ENCODE measurements around the gene NSUN6.
"Not testable (repeated sequence)": the region's sequence is repeated elsewhere in the genome, so short reads cannot be mapped to it uniquely, and the experiment has no call there.

The NSUN6 gene

DNA sequence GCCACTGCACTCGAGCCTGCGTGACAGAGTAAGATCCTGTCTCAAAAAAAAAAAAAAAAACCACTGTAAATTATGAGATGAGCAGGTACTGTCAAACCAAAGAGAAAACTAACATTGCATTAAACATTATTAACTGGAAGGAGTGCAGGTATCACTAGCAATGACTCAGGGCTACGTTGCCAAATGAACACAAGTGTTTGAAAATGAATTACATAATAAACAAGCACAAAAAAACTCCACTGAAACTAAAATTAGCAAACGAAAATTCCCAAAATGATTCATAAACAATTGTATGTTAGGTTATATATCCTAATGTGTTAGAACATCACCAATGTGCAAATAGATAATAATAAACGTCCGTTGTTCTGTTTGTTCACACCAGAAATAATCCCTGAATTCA lies 42.8 kb downstream of the NSUN6 start:
- no peak overlapping the region for H3K4me3 ChIP-seq (ENCODE audit: low read length)
- DNase-seq (ENCODE audit: low read depth): peak; percentile 81
- TF ChIP-seq, protein P1, sequence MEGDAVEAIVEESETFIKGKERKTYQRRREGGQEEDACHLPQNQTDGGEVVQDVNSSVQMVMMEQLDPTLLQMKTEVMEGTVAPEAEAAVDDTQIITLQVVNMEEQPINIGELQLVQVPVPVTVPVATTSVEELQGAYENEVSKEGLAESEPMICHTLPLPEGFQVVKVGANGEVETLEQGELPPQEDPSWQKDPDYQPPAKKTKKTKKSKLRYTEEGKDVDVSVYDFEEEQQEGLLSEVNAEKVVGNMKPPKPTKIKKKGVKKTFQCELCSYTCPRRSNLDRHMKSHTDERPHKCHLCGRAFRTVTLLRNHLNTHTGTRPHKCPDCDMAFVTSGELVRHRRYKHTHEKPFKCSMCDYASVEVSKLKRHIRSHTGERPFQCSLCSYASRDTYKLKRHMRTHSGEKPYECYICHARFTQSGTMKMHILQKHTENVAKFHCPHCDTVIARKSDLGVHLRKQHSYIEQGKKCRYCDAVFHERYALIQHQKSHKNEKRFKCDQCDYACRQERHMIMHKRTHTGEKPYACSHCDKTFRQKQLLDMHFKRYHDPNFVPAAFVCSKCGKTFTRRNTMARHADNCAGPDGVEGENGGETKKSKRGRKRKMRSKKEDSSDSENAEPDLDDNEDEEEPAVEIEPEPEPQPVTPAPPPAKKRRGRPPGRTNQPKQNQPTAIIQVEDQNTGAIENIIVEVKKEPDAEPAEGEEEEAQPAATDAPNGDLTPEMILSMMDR (IDR thresholded peaks at IDR 0.05; ENCODE audit: insufficient read depth, low read depth, low read length, missing control alignments): no peak

DNA sequence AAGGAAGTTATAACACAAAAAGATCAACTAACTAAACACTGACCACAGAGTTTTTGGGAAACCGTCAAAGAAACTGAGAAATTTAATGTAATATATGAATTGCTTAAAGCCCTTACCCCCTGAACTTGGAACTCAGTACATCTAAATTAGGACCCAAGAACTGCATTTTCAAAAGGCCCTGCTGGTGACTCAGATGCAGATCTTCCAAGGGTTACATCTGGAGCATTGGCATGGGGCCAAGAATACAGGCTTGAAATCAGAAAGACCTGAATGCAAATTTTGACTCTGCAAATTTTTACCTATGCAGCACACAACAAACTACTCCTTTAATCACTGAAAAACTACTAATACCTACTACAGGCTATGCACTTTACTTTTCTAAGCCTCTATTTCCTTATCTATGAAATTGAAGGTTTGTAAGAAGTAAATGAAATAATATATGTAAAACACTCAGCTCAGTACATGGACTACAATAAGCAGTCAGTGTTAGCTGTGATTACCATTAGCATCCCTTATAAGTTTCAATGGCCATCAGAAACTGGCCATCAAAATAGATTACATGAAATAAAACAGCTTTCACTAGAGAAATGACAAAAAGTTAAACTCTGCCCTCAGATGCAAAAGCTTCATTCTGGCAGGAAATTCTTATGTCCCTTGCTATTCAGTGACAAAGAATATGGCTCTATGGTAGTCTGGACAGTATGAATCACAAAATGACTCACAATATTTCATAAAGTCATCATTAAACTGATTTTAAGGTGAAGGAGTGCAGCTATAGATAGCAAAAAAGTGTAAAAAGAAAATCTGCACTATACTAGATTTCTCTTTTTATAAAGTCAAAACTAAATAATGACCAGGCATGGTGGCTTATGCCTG lies 43.6 kb downstream of the NSUN6 start:
- no peak overlapping the region for H3K4me3 ChIP-seq (ENCODE audit: low read length)
- DNase-seq (ENCODE audit: low read depth): peak; percentile 89
- TF ChIP-seq, protein P1 (IDR thresholded peaks at IDR 0.05; ENCODE audit: insufficient read depth, low read depth, low read length, missing control alignments): no peak

DNA sequence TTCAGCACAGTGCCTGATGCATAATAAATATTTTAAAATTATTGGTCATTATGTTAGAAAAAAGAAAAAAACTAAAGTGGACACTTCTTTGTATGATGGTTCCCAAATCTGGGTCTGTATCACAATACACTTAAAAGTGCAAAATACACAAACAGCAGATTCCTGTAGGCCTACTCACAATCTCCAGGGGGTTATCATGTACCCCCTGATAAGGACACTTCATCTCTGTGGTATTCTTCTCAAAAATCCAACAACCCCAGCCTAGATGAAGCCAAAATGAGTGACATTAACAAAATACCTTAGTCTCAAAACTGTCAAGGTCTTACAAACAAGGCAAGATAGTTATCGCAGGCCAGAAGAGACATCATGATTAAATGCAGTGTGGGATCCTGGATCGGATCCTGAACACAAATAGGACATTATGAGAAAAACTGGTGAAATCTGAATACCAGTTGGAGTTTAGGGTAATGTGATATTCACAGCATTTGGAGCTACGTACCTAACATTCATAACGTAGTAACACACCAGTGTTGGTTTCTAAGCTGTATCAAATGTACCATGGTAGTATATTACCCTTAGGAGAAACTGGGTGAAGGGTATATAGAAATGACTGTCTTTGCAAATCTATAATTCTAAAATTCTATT lies 45.2 kb downstream of the NSUN6 start:
- H3K4me3 ChIP-seq (ENCODE audit: low read length): no peak overlapping the region
- TF ChIP-seq, protein P1 (IDR thresholded peaks at IDR 0.05; ENCODE audit: insufficient read depth, low read depth, low read length, missing control alignments): no peak
- no peak for DNase-seq (ENCODE audit: low read depth)

DNA sequence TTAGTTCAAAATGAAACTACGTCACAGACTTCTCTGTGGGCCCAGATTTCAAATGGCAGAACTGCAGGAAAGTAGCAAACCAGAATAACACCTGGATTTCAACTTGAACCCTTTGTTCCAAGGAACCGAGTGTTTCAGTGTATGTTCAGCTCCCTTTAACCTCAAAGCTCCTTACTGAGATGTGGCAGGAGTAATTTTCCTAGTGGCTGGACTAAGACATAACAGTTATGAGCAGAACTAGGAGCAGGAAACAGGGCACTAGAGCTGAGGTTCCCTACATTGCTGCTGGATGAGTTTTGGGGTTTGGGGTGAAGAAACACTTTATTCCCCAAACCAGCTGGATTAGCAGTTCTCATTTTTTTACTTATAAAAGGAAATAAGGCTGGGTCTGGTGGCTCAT lies 50.1 kb downstream of the NSUN6 start:
- TF ChIP-seq, protein P1 (IDR thresholded peaks at IDR 0.05; ENCODE audit: insufficient read depth, low read depth, low read length, missing control alignments): peak; percentile 21
- H3K4me3 ChIP-seq (ENCODE audit: low read length): no peak overlapping the region
- peak; percentile 5 for DNase-seq (ENCODE audit: low read depth)

DNA sequence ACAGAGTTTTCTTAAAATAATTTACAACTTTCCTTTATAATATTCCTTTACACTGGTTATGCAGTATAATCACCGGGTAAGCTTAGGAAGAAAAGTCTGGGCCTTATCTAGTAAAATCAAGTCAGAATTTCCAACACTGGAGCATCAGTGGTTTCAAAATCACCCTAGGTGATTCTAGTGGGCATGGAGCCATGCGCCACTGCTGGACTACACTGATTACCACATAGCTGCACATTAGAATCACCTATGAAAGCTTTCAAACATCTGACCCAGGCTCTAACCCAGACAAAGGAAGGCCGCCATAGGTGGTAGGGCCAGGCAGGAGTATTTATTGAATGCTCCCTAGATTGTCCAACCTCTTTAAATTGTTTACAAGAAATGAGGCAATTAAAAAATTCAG lies 52.0 kb downstream of the NSUN6 start:
- no peak for DNase-seq (ENCODE audit: low read depth)
- TF ChIP-seq, protein P1 (IDR thresholded peaks at IDR 0.05; ENCODE audit: insufficient read depth, low read depth, low read length, missing control alignments): no peak
- no peak overlapping the region for H3K4me3 ChIP-seq (ENCODE audit: low read length)

DNA sequence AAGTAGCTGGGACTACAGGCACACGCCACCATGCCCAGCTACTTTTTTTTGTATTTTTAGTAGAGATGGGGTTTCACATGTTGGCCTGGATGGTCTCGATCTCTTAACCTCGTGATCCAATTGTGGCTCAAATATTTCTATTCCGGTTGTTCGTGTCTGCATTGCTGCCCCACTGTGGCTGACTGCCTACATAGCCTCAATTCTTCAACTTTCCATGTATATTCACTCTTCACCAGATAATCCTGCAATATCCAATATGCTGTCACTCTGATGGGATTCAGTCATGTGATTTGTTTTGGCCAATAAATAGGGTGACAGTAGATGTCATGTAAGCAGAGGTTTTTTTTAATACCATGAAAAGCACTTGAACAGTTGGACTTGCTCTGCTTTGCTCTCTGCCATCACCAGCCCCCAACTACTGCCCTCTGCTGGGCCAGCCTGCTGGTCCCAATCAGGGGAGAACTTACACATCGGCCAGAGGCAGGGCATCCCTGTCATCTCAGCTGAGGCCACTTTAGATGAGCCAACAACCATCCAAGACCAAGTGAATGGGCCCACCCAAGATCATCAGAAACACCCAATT lies 56.7 kb downstream of the NSUN6 start:
- no peak overlapping the region for H3K4me3 ChIP-seq (ENCODE audit: low read length)
- peak; percentile 19 for DNase-seq (ENCODE audit: low read depth)
- TF ChIP-seq, protein P1 (IDR thresholded peaks at IDR 0.05; ENCODE audit: insufficient read depth, low read depth, low read length, missing control alignments): peak; percentile 27

DNA sequence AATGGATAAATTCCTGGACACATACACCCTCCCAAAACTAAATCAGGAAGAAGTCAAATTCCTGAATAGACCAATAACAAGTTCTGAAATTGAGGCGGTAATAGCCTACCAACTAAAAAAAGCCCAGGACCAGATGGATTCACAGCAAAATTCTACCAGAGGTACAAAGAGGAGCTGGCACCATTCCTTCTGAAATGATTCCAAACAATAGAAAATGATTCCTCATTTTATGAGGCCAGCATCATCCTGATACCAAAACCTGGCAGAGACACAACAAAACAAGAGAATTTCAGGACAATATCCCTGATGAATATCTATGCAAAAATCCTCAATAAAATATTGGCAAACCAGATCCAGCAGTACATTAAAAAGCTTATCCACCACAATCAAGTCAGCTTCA lies 60.2 kb downstream of the NSUN6 start:
- not testable (repeated sequence) for H3K4me3 ChIP-seq (ENCODE audit: low read length)

DNA sequence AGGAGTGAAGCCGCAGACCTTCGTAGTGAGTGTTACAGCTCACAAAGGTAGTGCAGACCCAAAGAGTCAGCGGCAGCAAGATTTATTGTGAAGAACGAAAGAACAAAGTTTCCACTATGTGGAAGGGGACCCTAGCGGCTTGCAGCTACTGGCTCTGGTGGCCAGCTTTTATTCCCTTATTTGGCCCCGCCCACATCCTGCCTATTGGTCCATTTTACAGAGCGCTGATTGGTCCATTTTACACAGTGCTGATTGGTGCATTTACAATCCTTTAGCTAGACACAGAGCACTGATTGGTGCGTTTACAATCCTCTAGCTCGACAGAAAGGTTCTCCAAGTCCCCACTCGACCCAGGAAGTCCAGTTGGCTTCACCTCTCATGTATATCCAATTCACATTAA lies 64.8 kb downstream of the NSUN6 start:
- not testable (repeated sequence) for DNase-seq (ENCODE audit: low read depth); H3K4me3 ChIP-seq (ENCODE audit: low read length)

More for the DNA sequence above, 60.2 kb downstream of the NSUN6 start:
- not testable (repeated sequence) for DNase-seq (ENCODE audit: low read depth)
